OCI-LY1 (cell line): ENCODE measurements around the gene BHLHE40.

ENCODE experiments used
- H2AFZ ChIP-seq: fragments of 200-600 bp; sonication (generic), shearing (Covaris generic); 2 replicates; pipeline ENCODE4 v1.6.0; 2014; ENCODE audit warnings: antibody characterized with exemption, mild to moderate bottlenecking, low read length
- H3F3A ChIP-seq: fragments of 200-600 bp; sonication (generic), shearing (Covaris generic); 2 replicates; pipeline ENCODE4 v1.6.0; 2014; ENCODE audit warnings: mild to moderate bottlenecking, antibody characterized with exemption, low read length, moderate library complexity; ENCODE audit not compliant: insufficient read depth
- H3K27ac ChIP-seq: fragments of 200-600 bp; sonication (generic); 2 replicates; pipeline ENCODE4 v1.5.1; 2014; ENCODE audit warnings: low read length, mixed run types, mild to moderate bottlenecking, low read depth; ENCODE audit not compliant: poor library complexity, severe bottlenecking
- H3K27me3 ChIP-seq: fragments of 200-600 bp; sonication (generic); 2 replicates; pipeline ENCODE4 v1.6.0; 2014; ENCODE audit warnings: antibody characterized with exemption, mild to moderate bottlenecking, low read length, moderate library complexity; ENCODE audit not compliant: insufficient read depth
- H3K36me3 ChIP-seq: fragments of 200-600 bp; sonication (generic); 2 replicates; pipeline ENCODE4 v1.6.1; 2014; ENCODE audit warnings: mild to moderate bottlenecking, antibody characterized with exemption, low read length, moderate library complexity, mixed read lengths; ENCODE audit not compliant: insufficient read depth
- H3K4me1 ChIP-seq: fragments of 200-600 bp; sonication (generic); 2 replicates; pipeline ENCODE4 v1.5.1; 2014; ENCODE audit warnings: mild to moderate bottlenecking, low read length, moderate library complexity; ENCODE audit not compliant: insufficient read depth, severe bottlenecking
- H3K4me2 ChIP-seq: fragments of 200-600 bp; sonication (generic), shearing (Covaris generic); 2 replicates; pipeline ENCODE4 v1.6.1; 2014; ENCODE audit warnings: low read length
- H3K4me3 ChIP-seq: fragments of 200-600 bp; sonication (generic); 2 replicates; pipeline ENCODE4 v1.5.1; 2014; ENCODE audit warnings: low read length, low read depth, mild to moderate bottlenecking, mixed read lengths; ENCODE audit not compliant: poor library complexity, severe bottlenecking
- H3K79me2 ChIP-seq: fragments of 200-600 bp; shearing (Covaris generic); 2 replicates; pipeline ENCODE4 v1.6.1; 2016; ENCODE audit warnings: mixed run types, low read length, mixed read lengths; ENCODE audit not compliant: insufficient read depth
- H3K9ac ChIP-seq: fragments of 200-600 bp; sonication (generic), shearing (Covaris generic); 2 replicates; pipeline ENCODE4 v1.6.1; 2014; ENCODE audit warnings: mild to moderate bottlenecking, low read length, mixed read lengths
- H3K9me2 ChIP-seq: fragments of 200-600 bp; sonication (generic), shearing (Covaris generic); 2 replicates; pipeline ENCODE4 v1.6.1; 2014; ENCODE audit warnings: low read depth, mild to moderate bottlenecking, low read length, mixed read lengths
- H3K9me3 ChIP-seq: fragments of 200-600 bp; shearing (Covaris generic); 2 replicates; pipeline ENCODE4 v1.6.1; 2014; ENCODE audit warnings: low read length, mixed read lengths
- H4K20me1 ChIP-seq: fragments of 200-600 bp; sonication (generic), shearing (Covaris generic); 2 replicates; pipeline ENCODE4 v1.6.0; 2016; ENCODE audit warnings: mild to moderate bottlenecking, low read length; ENCODE audit not compliant: insufficient read depth
- EZH2 ChIP-seq: fragments of 200-600 bp; sonication (generic), shearing (Covaris generic); IDR thresholded peaks from 2 replicates; pipeline ENCODE4 v1.8.0; 2017; ENCODE audit warnings: borderline replicate concordance, mixed run types, mild to moderate bottlenecking, antibody characterized with exemption, low read length, moderate library complexity, mixed read lengths
- TF ChIP-seq, protein P1 (sequence below): fragments of 200-600 bp; sonication (generic), shearing (Covaris generic); IDR thresholded peaks from 2 replicates; pipeline ENCODE4 v1.5.1; 2017; ENCODE audit warnings: mild to moderate bottlenecking, antibody characterized with exemption, low read length, moderate library complexity, mixed read lengths

BHLHE40 gene

DNA sequence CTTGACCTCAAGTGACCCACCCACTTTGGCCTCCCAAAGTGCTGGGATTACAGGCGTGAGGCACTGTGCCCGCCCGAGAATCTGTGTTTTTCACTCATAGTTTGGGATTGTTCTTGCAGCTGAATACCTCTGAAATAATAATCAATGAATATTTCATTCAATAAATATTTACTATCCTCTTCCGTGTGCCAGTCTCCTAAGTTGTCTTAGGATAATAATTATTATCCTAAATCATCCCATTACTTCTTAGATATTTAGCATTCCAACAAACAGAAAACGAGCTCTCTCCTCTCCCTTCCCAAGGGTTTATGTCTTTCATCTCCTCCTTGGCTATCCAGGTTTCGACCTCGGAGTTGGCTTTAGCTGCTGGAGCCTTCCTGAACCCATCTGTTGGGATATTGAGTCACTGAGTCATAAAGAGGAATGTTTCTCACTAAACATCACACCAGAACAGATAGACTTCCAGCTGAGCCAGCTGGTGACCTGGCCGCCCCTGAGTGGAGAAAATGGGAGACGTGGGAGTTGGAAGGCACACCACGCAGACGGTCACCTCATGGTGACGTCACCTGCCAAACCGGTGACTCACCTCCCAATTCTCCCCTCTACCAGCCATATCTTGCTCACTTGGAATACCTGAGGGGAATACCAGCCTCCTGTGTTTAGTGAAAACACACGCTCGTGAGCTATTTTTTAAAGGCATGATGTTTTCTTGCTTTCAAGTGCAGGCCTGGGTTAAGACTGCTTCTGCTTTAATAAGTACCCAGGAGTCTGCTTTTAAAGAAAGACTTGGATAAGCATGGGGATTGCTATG is 43.9 kb downstream of the BHLHE40 start:
- H3K4me2 ChIP-seq = no peak overlapping the region

DNA sequence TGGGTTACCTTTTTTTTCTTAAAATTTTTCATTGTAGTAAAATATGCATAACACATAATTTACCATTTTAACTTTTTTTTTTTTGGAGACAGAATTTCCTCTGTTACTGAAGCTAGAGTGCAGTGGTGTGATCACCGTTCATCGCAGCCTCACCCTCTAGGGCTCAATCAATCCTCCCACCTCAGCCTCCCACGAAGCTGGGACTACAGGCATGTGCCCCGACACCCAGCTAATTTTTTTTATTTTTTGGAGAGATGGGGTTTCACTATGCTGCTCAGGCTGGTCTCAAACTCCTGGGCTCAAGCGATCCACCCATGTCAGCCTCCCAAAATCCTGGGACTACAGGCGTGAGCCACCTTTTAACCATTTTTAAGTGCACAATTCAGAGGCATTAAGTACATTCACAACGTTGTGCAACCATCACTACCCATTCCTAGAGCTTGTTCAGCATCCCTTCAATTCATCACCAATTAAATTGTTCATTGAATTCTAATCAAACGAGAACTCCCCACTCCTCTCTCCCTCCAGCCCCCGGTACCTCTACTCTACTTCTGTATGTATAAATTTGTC is 44.6 kb downstream of the BHLHE40 start:
- no peak overlapping the region for H2AFZ ChIP-seq

More for the DNA sequence above, 43.9 kb downstream of the BHLHE40 start:
- no peaks in the 10 kb centered on the region for H3K9me3 ChIP-seq
- no peak for TF ChIP-seq EZH2
- TF ChIP-seq, protein P1, sequence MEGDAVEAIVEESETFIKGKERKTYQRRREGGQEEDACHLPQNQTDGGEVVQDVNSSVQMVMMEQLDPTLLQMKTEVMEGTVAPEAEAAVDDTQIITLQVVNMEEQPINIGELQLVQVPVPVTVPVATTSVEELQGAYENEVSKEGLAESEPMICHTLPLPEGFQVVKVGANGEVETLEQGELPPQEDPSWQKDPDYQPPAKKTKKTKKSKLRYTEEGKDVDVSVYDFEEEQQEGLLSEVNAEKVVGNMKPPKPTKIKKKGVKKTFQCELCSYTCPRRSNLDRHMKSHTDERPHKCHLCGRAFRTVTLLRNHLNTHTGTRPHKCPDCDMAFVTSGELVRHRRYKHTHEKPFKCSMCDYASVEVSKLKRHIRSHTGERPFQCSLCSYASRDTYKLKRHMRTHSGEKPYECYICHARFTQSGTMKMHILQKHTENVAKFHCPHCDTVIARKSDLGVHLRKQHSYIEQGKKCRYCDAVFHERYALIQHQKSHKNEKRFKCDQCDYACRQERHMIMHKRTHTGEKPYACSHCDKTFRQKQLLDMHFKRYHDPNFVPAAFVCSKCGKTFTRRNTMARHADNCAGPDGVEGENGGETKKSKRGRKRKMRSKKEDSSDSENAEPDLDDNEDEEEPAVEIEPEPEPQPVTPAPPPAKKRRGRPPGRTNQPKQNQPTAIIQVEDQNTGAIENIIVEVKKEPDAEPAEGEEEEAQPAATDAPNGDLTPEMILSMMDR = no peak
- peaks cover 3% of the 10 kb centered on the region; the same call in 1 of the 2 replicates for H3K27me3 ChIP-seq
- no peaks in the 10 kb centered on the region for H3K4me1 ChIP-seq
- H3K36me3 ChIP-seq = no peaks in the 10 kb centered on the region
- no peak overlapping the region for H3K4me3 ChIP-seq
- H3K9ac ChIP-seq = no peak overlapping the region
- no peak overlapping the region for H3K27ac ChIP-seq
- no peaks in the 10 kb centered on the region for H3F3A ChIP-seq
- H4K20me1 ChIP-seq = no peaks in the 10 kb centered on the region
- no peak overlapping the region for H2AFZ ChIP-seq
- H3K9me2 ChIP-seq = no peaks in the 10 kb centered on the region
- H3K79me2 ChIP-seq = no peaks in the 10 kb centered on the region

DNA sequence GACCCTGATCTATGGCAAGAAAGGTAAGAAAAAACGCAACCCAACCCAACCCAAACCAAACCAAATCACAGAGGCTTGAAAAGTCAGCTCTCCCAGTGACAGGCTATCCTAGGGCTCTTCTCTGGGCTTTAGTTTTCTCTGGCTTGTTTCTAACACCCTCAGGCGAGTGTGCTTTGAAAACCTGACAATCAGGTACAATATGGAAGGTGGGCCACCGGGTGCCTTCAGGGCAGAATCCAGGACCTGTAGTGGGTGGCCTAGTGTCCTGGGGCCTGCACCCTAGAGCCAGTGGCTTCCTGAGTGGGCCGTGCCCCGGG is 46.8 kb downstream of the BHLHE40 start:
- H3K4me3 ChIP-seq = no peak overlapping the region
- TF ChIP-seq EZH2 = no peak
- TF ChIP-seq, protein P1 = no peak
- H3K4me2 ChIP-seq = no peak overlapping the region
- no peaks in the 10 kb centered on the region for H3K9me2 ChIP-seq
- H3K9me3 ChIP-seq = no peaks in the 10 kb centered on the region
- H3K4me1 ChIP-seq = no peaks in the 10 kb centered on the region
- H3K27me3 ChIP-seq = peaks cover 3% of the 10 kb centered on the region; the same call in 1 of the 2 replicates
- H3K9ac ChIP-seq = no peak overlapping the region
- H2AFZ ChIP-seq = no peak overlapping the region
- H3K36me3 ChIP-seq = no peaks in the 10 kb centered on the region
- H3K79me2 ChIP-seq = no peaks in the 10 kb centered on the region
- no peaks in the 10 kb centered on the region for H4K20me1 ChIP-seq
- H3K27ac ChIP-seq = no peak overlapping the region
- H3F3A ChIP-seq = no peaks in the 10 kb centered on the region

More for the DNA sequence above, 44.6 kb downstream of the BHLHE40 start:
- Histone ChIP-seq H3K79me2 (no peaks in the 10 kb centered on the region), H3K9me3 (no peaks in the 10 kb centered on the region), H3K27me3 (peaks cover 3% of the 10 kb centered on the region; the same call in 1 of the 2 replicates), H3K36me3 (no peaks in the 10 kb centered on the region), H3K9me2 (no peaks in the 10 kb centered on the region), H3K4me3 (no peak overlapping the region), H3K4me1 (no peaks in the 10 kb centered on the region), H3K27ac (no peak overlapping the region), H3K4me2 (no peak overlapping the region), H3F3A (no peaks in the 10 kb centered on the region), H4K20me1 (no peaks in the 10 kb centered on the region), H3K9ac (no peak overlapping the region)
- TF ChIP-seq EZH2 = no peak
- TF ChIP-seq, protein P1 = no peak
